Endodermal cell (in vitro differentiated cells): ENCODE results near the gene CCDC182. TPM values are rescaled to one million over a fixed set of nuclear protein-coding genes. Genes with fewer than 3 reads are reported as not detected.

Source experiments
- DNase-seq: peaks from one replicate; pipeline ENCODE4 v3.0.0-alpha.2; 2017
- H3K27ac ChIP-seq: 2 replicates; pipeline ENCODE4 v1.5.1; 2013; ENCODE audit warnings: mild to moderate bottlenecking, low read depth, low read length, moderate library complexity
- H3K27me3 ChIP-seq: 2 replicates; pipeline ENCODE4 v1.6.1; 2013; ENCODE audit warnings: mild to moderate bottlenecking, low read length, moderate library complexity; ENCODE audit not compliant: insufficient read depth, control insufficient read depth, poor library complexity, severe bottlenecking
- H3K36me3 ChIP-seq: 2 replicates; pipeline ENCODE4 v1.7.0; 2013; ENCODE audit warnings: mild to moderate bottlenecking, low read length, moderate library complexity; ENCODE audit not compliant: control insufficient read depth, insufficient read depth
- H3K4me1 ChIP-seq: one replicate; pipeline ENCODE4 v1.7.0; 2013; ENCODE audit warnings: low read length; ENCODE audit not compliant: control insufficient read depth, insufficient read depth
- H3K4me3 ChIP-seq: 2 replicates; pipeline ENCODE4 v1.5.1; 2013; ENCODE audit warnings: mild to moderate bottlenecking, low read length, moderate library complexity
- H3K9ac ChIP-seq: 2 replicates; pipeline ENCODE4 v1.6.1; 2013; ENCODE audit warnings: mild to moderate bottlenecking, low read length, moderate library complexity; ENCODE audit not compliant: poor library complexity, severe bottlenecking; ENCODE audit errors: extremely low read depth
- H3K9me3 ChIP-seq: 2 replicates; pipeline ENCODE4 v1.6.1; 2013; ENCODE audit warnings: mild to moderate bottlenecking, low read length, moderate library complexity; ENCODE audit not compliant: control insufficient read depth
- H3K27ac Mint-ChIP-seq: 2 replicates; pipeline ENCODE4 v1.8.0; 2020; ENCODE audit warnings: mixed read lengths
- H3K27me3 Mint-ChIP-seq: 2 replicates; pipeline ENCODE4 v1.8.0; 2021; ENCODE audit warnings: mild to moderate bottlenecking, mixed read lengths; ENCODE audit not compliant: insufficient read depth
- H3K36me3 Mint-ChIP-seq: 2 replicates; pipeline ENCODE4 v1.8.0; 2020; ENCODE audit warnings: low read depth, mixed read lengths
- H3K4me1 Mint-ChIP-seq: 2 replicates; pipeline ENCODE4 v1.8.0; 2020; ENCODE audit warnings: mixed read lengths
- H3K4me3 Mint-ChIP-seq: 2 replicates; pipeline ENCODE4 v1.8.0; 2020; ENCODE audit warnings: mild to moderate bottlenecking, moderate library complexity, mixed read lengths
- H3K9me3 Mint-ChIP-seq: 2 replicates; pipeline ENCODE4 v1.8.0; 2020; ENCODE audit warnings: mild to moderate bottlenecking, mixed read lengths
- CTCF ChIP-seq: fragments of 200-600 bp; sonication (generic); conservative IDR thresholded peaks from 2 replicates; pipeline ENCODE4 v1.5.0; 2021; ENCODE audit warnings: antibody characterized with exemption, mild to moderate bottlenecking
- WGBS, 2 experiments: methylation state at CpG; one replicate each; pipeline versions ENCODE4 v1.1.5 to v1.1.7; 2013; ENCODE audit warnings: missing lambda C conversion rate in 2 of 2, mixed read lengths in 1 of 2; ENCODE audit not compliant: insufficient coverage in 1 of 2, insufficient read length in 1 of 2; 5-methylcytosine and 5-hydroxymethylcytosine counted together
- total RNA-seq, 2 donors: library from RNA; stranded (reverse); fragmentation: NEBNext Ultra II Directional in 1 of 2; extraction: Animal tissue kit (Norgen Biotek cat#: 25700) in 1 of 2; gene quantifications; 2 replicates in 1 of 2; 3 replicates in 1 of 2; pipeline ENCODE4 v1.2.1, GENCODE V29; 2021

Gene CCDC182
- total RNA-seq, 2 donors from 2014 or later: 0.33 TPM; not detected in 1

DNA sequence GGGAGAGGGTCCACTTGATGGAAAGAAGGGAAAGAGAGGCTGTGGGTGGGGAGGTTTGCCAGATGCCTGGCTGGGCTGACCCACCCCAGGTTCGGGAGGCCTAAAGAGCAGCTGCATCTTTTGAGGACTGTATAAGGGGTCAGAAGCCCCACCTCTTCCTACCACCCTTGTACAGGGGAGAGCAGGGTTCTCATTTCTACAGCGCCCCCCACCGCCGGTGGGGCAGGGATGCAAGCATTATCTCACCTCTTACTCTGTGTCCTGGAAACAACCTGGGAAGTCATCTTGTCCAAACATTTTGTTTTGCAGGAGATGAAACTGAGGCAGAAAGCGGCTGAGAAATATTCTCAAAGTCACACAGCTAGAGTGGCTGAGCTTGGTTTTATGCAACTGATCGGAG, 22.5 kb upstream of the CCDC182 start:
- WGBS, 2 experiments: 86 to 90% methylated on average over 5 to 6 of the region's 6 CpGs
- peaks cover 22% of the 10 kb centered on the region for H3K4me1 ChIP-seq
- peaks cover 88% of the 10 kb centered on the region for H3K27me3 Mint-ChIP-seq
- H3K4me1 Mint-ChIP-seq: peaks cover 36% of the 10 kb centered on the region
- H3K9me3 ChIP-seq: no peaks in the 10 kb centered on the region
- no peak overlapping the region for H3K4me3 Mint-ChIP-seq
- H3K9ac ChIP-seq: no peak overlapping the region
- H3K4me3 ChIP-seq: no peak overlapping the region
- H3K27ac Mint-ChIP-seq: no peak overlapping the region
- TF ChIP-seq CTCF: peak; percentile 64
- peaks cover 58% of the 10 kb centered on the region for H3K27me3 ChIP-seq
- H3K36me3 ChIP-seq: no peaks in the 10 kb centered on the region
- DNase-seq: peak; percentile 82
- no peaks in the 10 kb centered on the region for H3K36me3 Mint-ChIP-seq
- no peaks in the 10 kb centered on the region for H3K9me3 Mint-ChIP-seq
- no peak overlapping the region for H3K27ac ChIP-seq

DNA sequence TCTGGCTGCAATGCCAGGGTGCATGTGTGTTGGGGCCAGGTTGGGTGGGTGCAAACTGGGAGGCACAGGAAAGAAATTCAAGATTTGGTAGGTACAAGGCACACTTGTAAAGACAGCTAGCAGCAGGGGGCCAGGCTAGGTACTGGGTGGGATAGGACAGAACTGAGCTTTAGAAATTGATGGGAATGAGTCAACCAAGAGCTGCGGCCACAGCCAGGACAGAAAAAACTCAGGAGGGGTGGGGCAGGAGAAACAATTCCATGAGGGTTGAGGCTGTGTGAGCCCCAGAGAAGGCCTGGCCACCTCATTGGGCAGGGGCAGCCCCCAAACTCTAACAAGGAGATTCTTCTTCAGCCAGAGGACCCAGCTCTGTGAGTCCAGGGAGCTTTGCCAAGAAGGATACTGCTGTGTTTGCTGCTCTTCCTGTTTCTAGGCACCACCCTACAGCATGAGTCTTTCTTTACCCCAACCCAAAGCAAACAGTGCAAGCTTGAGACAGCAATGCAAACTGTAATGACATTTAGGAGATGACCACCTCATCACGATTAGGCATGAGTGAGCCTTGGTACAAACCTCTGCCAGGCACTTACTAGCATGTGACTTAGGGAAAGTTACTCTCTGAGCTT, 21.3 kb upstream of the CCDC182 start:
- TF ChIP-seq CTCF: no peak
- H3K4me3 Mint-ChIP-seq: no peak overlapping the region
- peaks cover 47% of the 10 kb centered on the region for H3K4me1 Mint-ChIP-seq
- no peak overlapping the region for H3K4me3 ChIP-seq
- no peaks in the 10 kb centered on the region for H3K36me3 Mint-ChIP-seq
- H3K27me3 Mint-ChIP-seq: peaks cover 87% of the 10 kb centered on the region
- no peak overlapping the region for H3K27ac Mint-ChIP-seq
- no peaks in the 10 kb centered on the region for H3K9me3 ChIP-seq
- no peak overlapping the region for H3K9ac ChIP-seq
- no peaks in the 10 kb centered on the region for H3K36me3 ChIP-seq
- no peak for DNase-seq
- H3K9me3 Mint-ChIP-seq: no peaks in the 10 kb centered on the region
- WGBS, 2 experiments: 94 to 100% methylated on average over 1 to 2 of the region's 2 CpGs
- H3K27ac ChIP-seq: no peak overlapping the region
- peaks cover 46% of the 10 kb centered on the region for H3K27me3 ChIP-seq
- peaks cover 31% of the 10 kb centered on the region for H3K4me1 ChIP-seq

- H3K4me3 Mint-ChIP-seq: no peak overlapping the region
- peak overlapping the region; percentile 52 for H3K27ac Mint-ChIP-seq
- peak overlapping the region; percentile 92 for H3K27ac ChIP-seq
Measured at GRCh38 chr17:57762452-57763395, 17.6 kb upstream of the CCDC182 start.

More at GRCh38 chr17:57762452-57763395, 17.6 kb upstream of the CCDC182 start:
- H3K36me3 ChIP-seq: no peaks in the 10 kb centered on the region
- peaks cover 59% of the 10 kb centered on the region for H3K27me3 Mint-ChIP-seq
- peaks cover 32% of the 10 kb centered on the region for H3K4me1 Mint-ChIP-seq
- WGBS, 2 experiments: 55 to 56% methylated on average over 13 to 19 of the region's 19 CpGs
- H3K9me3 ChIP-seq: no peaks in the 10 kb centered on the region
- no peaks in the 10 kb centered on the region for H3K9me3 Mint-ChIP-seq
- H3K27me3 ChIP-seq: peaks cover 20% of the 10 kb centered on the region
- no peak for TF ChIP-seq CTCF
- DNase-seq: peak; percentile 72
- H3K4me3 ChIP-seq: no peak overlapping the region
- peaks cover 27% of the 10 kb centered on the region for H3K4me1 ChIP-seq
- no peak overlapping the region for H3K9ac ChIP-seq
- no peaks in the 10 kb centered on the region for H3K36me3 Mint-ChIP-seq
